CD14-positive monocyte (primary cell): ENCODE data around the gene PITPNB. TPM values are rescaled to one million over a fixed set of nuclear protein-coding genes. Genes with fewer than 3 reads are reported as not detected.

Experiments
- DNase-seq, 3 donors: peaks; one replicate each; pipeline ENCODE4 v3.0.0-alpha.2; 2011 to 2022
- H2AFZ ChIP-seq: 2 replicates; pipeline ENCODE4 v1.6.0; 2012; ENCODE audit warnings: mild to moderate bottlenecking, low read depth, low read length, inconsistent platforms; ENCODE audit not compliant: insufficient read depth, poor library complexity, severe bottlenecking
- H3K27ac ChIP-seq, 2 donors: 1 replicate in 1 of 2; 2 replicates in 1 of 2; pipeline ENCODE4 v1.5.1; 2012 to 2013; ENCODE audit warnings: low read length in 2 of 2, control low read depth in 1 of 2, inconsistent platforms in 1 of 2, low read depth in 1 of 2, mild to moderate bottlenecking in 1 of 2
- H3K27me3 ChIP-seq, 2 donors: one replicate each; pipeline versions ENCODE4 v1.6.0 to v1.6.1; 2011 to 2013; ENCODE audit warnings: low read length in 2 of 2; ENCODE audit not compliant: control insufficient read depth in 2 of 2, insufficient read depth in 2 of 2
- H3K36me3 ChIP-seq, 2 donors: replicated peaks in 1 of 2; 1 replicate in 1 of 2; 2 replicates in 1 of 2; pipeline versions ENCODE4 v1.5.1 to v1.6.1; 2012 to 2013; ENCODE audit warnings: low read length in 2 of 2, control low read depth in 1 of 2, inconsistent platforms in 1 of 2, mild to moderate bottlenecking in 1 of 2; ENCODE audit not compliant: insufficient read depth in 2 of 2, control insufficient read depth in 1 of 2
- H3K4me1 ChIP-seq, 2 donors: 1 replicate in 1 of 2; 2 replicates in 1 of 2; pipeline versions ENCODE4 v1.5.1 to v1.6.1; 2012 to 2013; ENCODE audit warnings: low read length in 2 of 2, control low read depth in 1 of 2, inconsistent platforms in 1 of 2, mild to moderate bottlenecking in 1 of 2, moderate library complexity in 1 of 2; ENCODE audit not compliant: insufficient read depth in 2 of 2, control insufficient read depth in 1 of 2
- H3K4me2 ChIP-seq: replicated peaks from 2 replicates; pipeline ENCODE3; 2012; ENCODE audit warnings: low read length, moderate library complexity, mild to moderate bottlenecking; ENCODE audit not compliant: poor library complexity, severe bottlenecking; ENCODE audit errors: extremely low read depth
- H3K4me3 ChIP-seq, 3 experiments: fragments of 200-600 bp in 1 of 3; sonication (generic) in 1 of 3; replicated peaks in 1 of 3; 1 replicate in 2 of 3; 2 replicates in 1 of 3; pipeline ENCODE4 v1.5.1; 2011 to 2013; ENCODE audit warnings: low read length in 3 of 3, mild to moderate bottlenecking in 3 of 3, control low read depth in 2 of 3, low read depth in 2 of 3, inconsistent platforms in 1 of 3, moderate library complexity in 1 of 3
- H3K79me2 ChIP-seq: 2 replicates; pipeline ENCODE4 v1.6.0; 2012; ENCODE audit warnings: mild to moderate bottlenecking, control low read depth, inconsistent platforms, low read length, moderate library complexity; ENCODE audit not compliant: insufficient read depth
- H3K9ac ChIP-seq: 2 replicates; pipeline ENCODE4 v1.6.0; 2017; ENCODE audit warnings: low read length, mild to moderate bottlenecking; ENCODE audit not compliant: insufficient read depth, poor library complexity, severe bottlenecking
- H3K9me3 ChIP-seq, 2 donors: replicated peaks in 1 of 2; 1 replicate in 1 of 2; 2 replicates in 1 of 2; pipeline versions ENCODE4 v1.5.1 to v1.6.1; 2012 to 2013; ENCODE audit warnings: low read length in 2 of 2, control low read depth in 1 of 2; ENCODE audit not compliant: control insufficient read depth in 1 of 2, insufficient read depth in 1 of 2
- H4K20me1 ChIP-seq: 2 replicates; pipeline ENCODE4 v1.6.0; 2012; ENCODE audit warnings: mild to moderate bottlenecking, low read length, control low read depth, moderate library complexity; ENCODE audit not compliant: insufficient read depth
- H3K27ac Mint-ChIP-seq, 7 donors: one replicate each; pipeline ENCODE4 v1.8.0; 2020; ENCODE audit warnings: mild to moderate bottlenecking in 7 of 7, mixed read lengths in 7 of 7, moderate library complexity in 6 of 7, inconsistent platforms in 2 of 7
- H3K27me3 Mint-ChIP-seq, 3 donors: one replicate each; pipeline ENCODE4 v1.8.0; 2021 to 2022; ENCODE audit warnings: low read depth in 3 of 3, mild to moderate bottlenecking in 3 of 3, mixed read lengths in 3 of 3, moderate library complexity in 3 of 3, inconsistent platforms in 1 of 3
- H3K36me3 Mint-ChIP-seq, 2 donors: one replicate each; pipeline ENCODE4 v1.8.0; 2020; ENCODE audit warnings: mixed read lengths in 2 of 2, inconsistent platforms in 1 of 2, mild to moderate bottlenecking in 1 of 2
- H3K4me1 Mint-ChIP-seq: one replicate; pipeline ENCODE4 v1.8.0; 2020; ENCODE audit warnings: mild to moderate bottlenecking, mixed read lengths
- H3K4me3 Mint-ChIP-seq, 2 donors: one replicate each; pipeline ENCODE4 v1.8.0; 2020; ENCODE audit warnings: mild to moderate bottlenecking in 2 of 2, mixed read lengths in 2 of 2, moderate library complexity in 1 of 2
- H3K9me3 Mint-ChIP-seq, 7 donors: one replicate each; pipeline ENCODE4 v1.8.0; 2020 to 2022; ENCODE audit warnings: mixed read lengths in 7 of 7, mild to moderate bottlenecking in 6 of 7, moderate library complexity in 6 of 7, inconsistent platforms in 2 of 7
- CTCF ChIP-seq: fragments of 200-600 bp; IDR thresholded peaks from one replicate; pipeline ENCODE4 v1.8.0; 2022; ENCODE audit warnings: antibody characterized with exemption, mild to moderate bottlenecking
- WGBS: methylation state at CpG from one replicate; pipeline ENCODE4 v1.1.5; 2013; ENCODE audit warnings: missing lambda C conversion rate; ENCODE audit not compliant: insufficient coverage; 5-methylcytosine and 5-hydroxymethylcytosine counted together
- intact Hi-C, 2 donors: fragments of 100-400 bp; cut with micrococcal nuclease; formaldehyde crosslinking; loops; one replicate each; pipeline versions ENCODE4 v1.15.0 to v1.15.1; 2023
- polyA plus RNA-seq, 3 donors: library from polyadenylated mRNA; depleted of rRNA in 1 of 3; unstranded in 2 of 3; stranded (reverse) in 1 of 3; fragments of 300-500 nt in 2 of 3; fragments of >200 nt in 1 of 3; fragmentation: Illumina TruSeq in 2 of 3; gene quantifications; 1 replicate in 2 of 3; 2 replicates in 1 of 3; pipeline ENCODE4 v1.2.3, GENCODE V29; 2012 to 2021

Gene PITPNB
- polyA plus RNA-seq, 3 donors, result 19.2 to 29.1 (median 25.2) TPM

- Histone ChIP-seq H3K27ac (no peak overlapping the region), H3K9me3 (no peaks in the 10 kb centered on the region), H3K36me3 (peaks cover 86 to 100% of the 10 kb centered on the region in 2 donors), H2AFZ (no peak overlapping the region), H3K4me2 (no peak overlapping the region), H3K27me3 (no peaks in the 10 kb centered on the region), H3K4me3 (no peak overlapping the region), H3K79me2 (no peaks in the 10 kb centered on the region), H3K9ac (no peak overlapping the region), H4K20me1 (no peaks in the 10 kb centered on the region), H3K4me1 (no peaks in the 10 kb centered on the region)
- DNase-seq, result no peak
- H3K36me3 Mint-ChIP-seq, result peaks cover 83 to 96% of the 10 kb centered on the region in 2 donors
- 86% methylated on average over 1 of the region's 4 CpGs for WGBS
- no peak for TF ChIP-seq CTCF
- no peaks in the 10 kb centered on the region for H3K4me1 Mint-ChIP-seq
- no peak overlapping the region for H3K4me3 Mint-ChIP-seq
- intact Hi-C loops, result no loop called here
- peak overlapping the region in 2 of 7 donors; percentile 4 to 42 for H3K27ac Mint-ChIP-seq
- H3K9me3 Mint-ChIP-seq, result peaks cover 0 to 3% (median 0%) of the 10 kb centered on the region in 7 donors
- no peaks in the 10 kb centered on the region for H3K27me3 Mint-ChIP-seq
These were observed 27.0 kb downstream of the PITPNB start for GRCh38 chr22:27892064-27892463.

GRCh38 chr22:27888310-27888709, 30.7 kb downstream of the PITPNB start:
- Histone ChIP-seq H3K4me3 (no peak overlapping the region), H3K27ac (no peak overlapping the region), H3K4me2 (no peak overlapping the region), H2AFZ (no peak overlapping the region), H3K79me2 (no peaks in the 10 kb centered on the region), H4K20me1 (no peaks in the 10 kb centered on the region), H3K9me3 (no peaks in the 10 kb centered on the region), H3K27me3 (no peaks in the 10 kb centered on the region), H3K36me3 (peaks cover 75 to 99% of the 10 kb centered on the region in 2 donors), H3K4me1 (no peaks in the 10 kb centered on the region), H3K9ac (no peak overlapping the region)
- no peak for DNase-seq
- Mint-ChIP-seq H3K4me3 (no peak overlapping the region), H3K27ac (peak overlapping the region in 3 of 7 donors; percentile 9 to 47 (median 15)), H3K4me1 (no peaks in the 10 kb centered on the region), H3K27me3 (no peaks in the 10 kb centered on the region), H3K36me3 (peaks cover 69 to 85% of the 10 kb centered on the region in 2 donors), H3K9me3 (peaks cover 0 to 3% (median 0%) of the 10 kb centered on the region in 7 donors)
- WGBS, result 100% methylated on average over 1 of the region's 1 CpG
- intact Hi-C loops, result loop anchor here in 1 of 2 donors (10.0 kb wide), 1 partner anchor 706 kb away; no protein-coding TSS in a partner anchor
- no peak for TF ChIP-seq CTCF
